NCI-H2196 treated with DMSO at 0.1 percent for 48 hours (cell line): ENCODE measurements around the gene AKR1C3.
"Not testable (repeated sequence)": the region's sequence is repeated elsewhere in the genome, so short reads cannot be mapped to it uniquely, and the experiment has no call there.

Experiments used
- DNase-seq: peaks from one replicate; lab custom pipeline; 2025; ENCODE audit not compliant: unreplicated experiment; lab: John Stamatoyannopoulos, UW

The AKR1C3 gene

DNA sequence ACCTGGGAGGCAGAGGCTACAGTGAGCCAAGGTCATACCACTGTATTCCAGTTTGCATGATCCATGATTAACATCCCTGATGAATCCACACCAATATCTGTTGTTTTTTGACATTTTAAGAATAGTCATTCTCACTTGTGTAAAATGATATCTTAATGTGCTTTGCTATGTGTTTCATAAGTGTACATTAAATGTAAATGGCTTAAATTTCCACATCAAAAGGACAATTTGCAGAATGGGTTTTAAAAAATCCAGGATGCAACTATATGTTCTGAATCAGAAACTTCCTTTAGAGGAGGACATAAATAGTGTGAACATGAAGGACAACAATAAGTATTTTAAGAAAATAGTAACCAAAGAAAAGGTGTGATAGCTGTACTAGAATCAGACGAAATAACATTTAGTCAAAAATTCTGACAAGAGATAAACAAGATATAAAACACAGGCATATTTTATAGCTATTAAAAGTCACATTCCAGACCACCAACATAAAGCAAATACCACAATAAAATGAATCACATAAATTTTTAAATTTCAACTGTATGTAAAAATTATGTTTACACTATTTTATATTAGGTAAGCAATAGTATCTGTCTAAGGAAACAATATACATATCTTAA lies 42.4 kb downstream of the AKR1C3 start:
- DNase-seq = no peak

DNA sequence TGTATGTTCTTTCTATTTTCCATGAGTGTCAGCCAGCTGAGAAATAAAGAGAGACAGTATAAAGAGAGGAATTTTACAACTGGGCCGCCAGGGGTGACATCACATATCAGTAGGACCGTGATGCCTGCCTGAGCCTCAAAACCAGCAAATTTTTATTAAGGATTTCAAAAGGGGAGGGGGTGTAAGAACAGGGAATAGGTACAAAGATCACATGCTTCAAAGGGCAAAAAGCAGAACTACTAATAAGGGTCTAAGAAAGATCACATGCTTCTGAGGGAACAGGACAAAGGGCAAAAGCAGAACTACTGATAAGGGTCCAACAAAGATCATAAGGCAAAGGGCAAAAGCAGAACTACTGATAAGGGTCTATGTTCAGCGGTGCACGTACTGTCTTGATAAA lies 43.5 kb downstream of the AKR1C3 start:
- not testable (repeated sequence) for DNase-seq

DNA sequence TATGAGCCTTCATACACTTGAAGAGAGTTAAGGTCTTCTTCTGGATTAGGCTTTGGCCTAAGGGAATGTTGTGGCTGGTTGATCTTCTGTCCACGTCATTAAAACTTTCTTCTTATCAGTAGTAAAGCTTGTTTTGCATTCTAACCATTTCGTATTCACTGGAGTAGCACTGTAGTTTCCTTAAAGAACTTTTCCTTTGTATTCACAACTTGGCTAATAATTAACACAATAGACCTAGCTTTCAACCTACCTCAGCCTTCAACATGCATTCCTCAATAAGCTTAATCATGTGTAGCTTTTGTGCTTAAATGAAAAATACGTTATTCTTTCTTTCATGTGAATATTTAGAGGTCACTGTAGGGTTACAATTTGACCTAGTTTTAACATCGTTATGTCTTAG lies 48.0 kb downstream of the AKR1C3 start:
- DNase-seq = no peak

DNA sequence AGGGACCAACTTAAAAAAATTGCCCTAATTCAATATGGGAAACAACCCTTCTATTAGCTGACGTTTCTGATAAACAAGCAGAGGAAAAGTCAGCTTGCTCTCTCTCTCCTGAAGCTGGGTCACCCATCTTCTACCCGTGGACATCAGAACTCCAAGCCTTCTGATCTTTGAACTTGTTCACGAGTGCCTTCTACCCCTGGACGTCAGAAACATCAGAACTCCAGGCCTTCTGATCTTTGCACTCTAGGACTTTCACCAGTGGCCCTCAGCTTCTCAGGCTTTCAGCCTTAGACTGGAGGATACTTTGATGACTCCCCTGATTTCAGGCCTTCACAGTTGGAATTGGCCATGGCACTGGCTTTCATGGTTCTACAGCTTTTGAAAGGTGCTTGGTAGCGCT lies 48.9 kb downstream of the AKR1C3 start:
- DNase-seq = no peak

DNA sequence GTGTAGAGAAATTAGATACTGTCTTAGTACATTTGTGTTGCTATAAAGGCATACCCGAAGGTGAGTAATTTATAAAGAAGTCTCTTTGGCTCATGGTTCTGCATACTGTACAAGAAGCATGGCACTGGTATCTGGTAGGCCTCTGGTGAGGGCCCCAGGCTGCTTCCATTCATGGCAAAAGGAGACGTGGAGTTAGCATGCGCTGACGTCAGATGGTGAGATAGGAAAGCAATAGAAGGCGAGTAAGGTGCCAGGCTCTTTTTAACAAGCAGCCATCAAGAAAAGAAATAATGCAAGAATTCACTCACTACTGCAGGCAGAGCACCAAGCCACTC lies 52.7 kb downstream of the AKR1C3 start:
- DNase-seq = no peak

DNA sequence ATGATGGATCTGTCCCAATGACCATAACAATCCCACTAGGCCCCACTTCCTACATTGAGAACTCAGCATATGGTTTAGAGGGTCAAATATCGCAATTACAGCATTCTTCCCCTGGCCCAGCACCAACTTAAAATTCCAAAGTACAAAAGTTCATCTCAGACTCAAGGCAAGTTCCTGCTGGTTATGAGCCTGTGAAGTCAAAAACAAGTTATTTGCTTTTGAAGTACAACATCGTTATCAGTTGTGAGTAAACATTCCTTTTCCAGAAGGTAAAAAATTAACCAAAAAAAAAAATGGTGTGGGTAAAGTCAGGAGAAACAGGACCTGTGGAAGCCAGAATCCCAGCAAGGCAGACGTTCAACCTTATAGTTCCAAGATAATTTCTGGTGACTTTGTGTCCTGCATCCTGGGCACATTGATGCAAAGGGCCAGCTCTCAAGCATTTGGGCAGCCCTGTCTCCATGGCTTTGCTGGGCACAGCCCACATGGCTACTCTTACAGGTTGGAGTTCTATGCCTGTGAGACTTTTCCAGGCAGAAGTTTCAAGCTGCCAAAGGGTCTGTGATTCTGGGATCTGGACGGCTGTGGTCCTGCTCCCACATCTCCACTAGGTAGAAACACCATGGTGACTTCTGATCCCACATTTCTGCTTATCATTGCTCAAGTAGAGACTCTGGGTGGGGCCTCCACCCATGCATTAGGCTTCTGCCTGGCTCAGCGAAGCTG lies 53.2 kb downstream of the AKR1C3 start:
- no peak for DNase-seq

DNA sequence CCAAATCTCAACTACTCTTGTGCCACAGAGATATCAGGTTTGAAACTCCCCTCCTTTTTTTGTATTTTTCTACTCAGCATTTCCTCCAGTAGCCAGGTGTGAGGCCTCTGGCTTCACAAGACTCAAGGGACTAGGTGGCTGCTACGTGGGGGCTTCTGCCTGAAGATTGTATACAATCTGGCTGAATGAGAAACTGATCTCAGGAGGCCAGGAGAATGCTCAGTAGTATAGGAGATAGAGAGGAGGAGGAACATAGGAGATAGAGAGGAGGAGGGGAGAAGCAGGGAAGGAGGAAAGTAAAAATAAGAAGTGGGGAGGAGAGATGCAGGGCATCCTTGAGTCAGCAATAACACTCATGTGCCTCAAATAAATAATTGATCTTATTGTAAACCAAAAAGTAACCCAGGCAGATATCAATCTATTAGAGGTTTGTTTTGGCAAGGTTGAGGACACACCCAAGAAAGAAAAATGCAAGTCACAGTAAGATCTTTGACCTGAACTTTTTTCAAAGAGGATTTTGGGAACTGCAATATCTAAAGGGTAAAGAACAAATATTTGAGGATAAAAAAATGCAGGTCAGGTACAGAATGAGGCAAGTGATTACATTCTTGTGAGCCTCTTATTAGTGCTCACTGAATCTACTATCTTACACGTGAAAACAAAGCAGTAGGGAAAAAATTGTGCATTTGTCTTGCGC lies 53.9 kb downstream of the AKR1C3 start:
- no peak for DNase-seq

DNA sequence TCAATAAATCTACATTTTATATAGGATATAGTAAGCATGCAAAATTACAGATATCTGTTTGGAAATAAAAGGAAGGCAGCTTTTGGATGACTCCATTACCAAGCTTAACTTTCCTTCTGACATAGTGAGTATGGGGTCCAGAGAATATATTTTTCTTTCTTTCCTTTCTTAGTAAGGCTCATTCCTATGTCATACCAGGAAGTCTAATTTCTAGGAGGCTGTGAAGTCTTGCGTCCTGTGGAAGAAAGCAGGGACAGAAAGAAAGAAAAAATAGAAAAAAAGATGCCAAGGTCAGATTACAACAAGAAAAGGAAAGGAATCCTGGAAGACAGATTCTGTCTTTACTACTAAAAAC lies 54.4 kb downstream of the AKR1C3 start:
- DNase-seq = no peak

DNA sequence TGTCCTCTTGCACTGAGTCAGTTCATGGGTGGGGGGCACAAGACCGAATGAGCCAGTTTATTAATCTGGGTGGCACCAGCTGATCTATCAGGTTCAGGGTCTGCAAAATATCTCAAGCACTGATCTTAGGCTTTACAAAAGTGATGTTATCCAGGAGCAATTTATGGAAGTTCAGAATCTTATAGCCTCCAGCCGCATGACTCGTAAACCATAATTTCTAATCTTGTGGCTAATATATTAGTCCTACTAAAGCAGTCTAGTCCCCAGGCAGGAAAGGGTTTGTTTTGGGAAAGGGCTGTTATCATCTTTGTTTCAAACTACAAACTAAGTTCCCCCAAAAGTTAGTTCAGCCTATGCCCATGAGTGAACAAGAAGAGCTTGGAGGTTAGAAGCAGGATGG lies 56.9 kb downstream of the AKR1C3 start:
- no peak for DNase-seq

DNA sequence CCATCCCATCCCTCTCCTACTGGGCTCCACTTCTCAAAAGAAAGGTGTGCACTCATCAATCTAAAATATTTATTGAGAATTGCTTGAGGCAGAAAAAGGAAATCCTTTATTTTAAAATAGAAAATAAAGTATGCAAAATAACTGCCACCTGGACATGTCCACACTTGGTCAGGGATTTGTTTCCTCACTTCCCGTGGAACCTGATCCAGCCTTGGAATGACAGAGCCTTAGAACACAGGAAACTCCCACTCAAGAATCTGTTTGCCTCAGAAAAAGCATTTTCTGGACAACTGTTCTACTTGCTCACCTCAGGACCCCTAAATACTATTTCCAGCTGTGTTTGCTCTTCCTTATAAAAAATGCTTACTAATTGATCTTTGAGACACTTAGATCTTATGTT lies 61.7 kb downstream of the AKR1C3 start:
- no peak for DNase-seq
